Measurements from ENCODE around the gene IL37. TPM values are rescaled to one million over a fixed set of nuclear protein-coding genes. Genes with fewer than 3 reads are reported as not detected.

IL37 gene
- total RNA-seq, 1 donor from 2014 or later, result not detected

GRCh38 chr2:112918256-112918655 is 7.3 kb downstream of the IL37 start:
- peaks cover 3% of the 10 kb centered on the region for H3K27me3 ChIP-seq (ENCODE audit: insufficient read depth, low read length)
- H2AFZ ChIP-seq (ENCODE audit: low read depth, low read length), result no peak overlapping the region
- Mint-ChIP-seq H3K27ac (ENCODE audit: unreplicated experiment) (no peak overlapping the region), H3K36me3 (ENCODE audit: low read depth, unreplicated experiment) (no peaks in the 10 kb centered on the region), H3K27me3 (ENCODE audit: low read depth, unreplicated experiment) (peaks cover 37% of the 10 kb centered on the region), H3K9me3 (ENCODE audit: unreplicated experiment) (peaks cover 6% of the 10 kb centered on the region), H3K4me3 (ENCODE audit: unreplicated experiment) (no peak overlapping the region), H3K4me1 (ENCODE audit: low read depth, unreplicated experiment) (no peaks in the 10 kb centered on the region)
- H4K20me1 ChIP-seq (ENCODE audit: insufficient read depth, low read length), result no peaks in the 10 kb centered on the region
- peaks cover 5% of the 10 kb centered on the region for H3K4me1 ChIP-seq (ENCODE audit: insufficient read depth, low read length)
- no peak overlapping the region for H3K27ac ChIP-seq (ENCODE audit: low read depth, low read length)
- no peak for FAIRE-seq
- H3K4me3 ChIP-seq (ENCODE audit: insufficient read depth, low read depth, low read length), result no peak overlapping the region
- DNase-seq (ENCODE audit: low read depth), result no peak
- H3K4me2 ChIP-seq (ENCODE audit: low read length), result no peak overlapping the region
- H3K9ac ChIP-seq (ENCODE audit: low read length), result no peak overlapping the region
- no peaks in the 10 kb centered on the region for H3K79me2 ChIP-seq (ENCODE audit: insufficient read depth, low read length)
- no peaks in the 10 kb centered on the region for H3K9me3 ChIP-seq (ENCODE audit: insufficient read depth, low read depth, low read length)
- TF ChIP-seq EZH2 (IDR thresholded peaks at IDR 0.05; ENCODE audit: insufficient read depth, low read length) (no peak), CTCF (IDR thresholded peaks at IDR 0.05; ENCODE audit: insufficient read depth, low read depth, low read length) (no peak)
- no peaks in the 10 kb centered on the region for H3K36me3 ChIP-seq (ENCODE audit: insufficient read depth, low read length)

- no peak for FAIRE-seq
Measured at GRCh38 chr2:112919086-112919485, 8.1 kb downstream of the IL37 start.

More at GRCh38 chr2:112919086-112919485, 8.1 kb downstream of the IL37 start:
- Histone ChIP-seq H3K4me2 (ENCODE audit: low read length) (no peak overlapping the region), H3K36me3 (ENCODE audit: insufficient read depth, low read length) (no peaks in the 10 kb centered on the region), H3K4me3 (ENCODE audit: insufficient read depth, low read depth, low read length) (no peak overlapping the region), H3K27me3 (ENCODE audit: insufficient read depth, low read length) (peaks cover 3% of the 10 kb centered on the region), H4K20me1 (ENCODE audit: insufficient read depth, low read length) (no peaks in the 10 kb centered on the region), H3K79me2 (ENCODE audit: insufficient read depth, low read length) (no peaks in the 10 kb centered on the region), H3K27ac (ENCODE audit: low read depth, low read length) (no peak overlapping the region), H3K9me3 (ENCODE audit: insufficient read depth, low read depth, low read length) (no peaks in the 10 kb centered on the region), H3K4me1 (ENCODE audit: insufficient read depth, low read length) (peaks cover 5% of the 10 kb centered on the region), H3K9ac (ENCODE audit: low read length) (no peak overlapping the region), H2AFZ (ENCODE audit: low read depth, low read length) (no peak overlapping the region)
- Mint-ChIP-seq H3K27me3 (ENCODE audit: low read depth, unreplicated experiment) (peaks cover 32% of the 10 kb centered on the region), H3K36me3 (ENCODE audit: low read depth, unreplicated experiment) (no peaks in the 10 kb centered on the region), H3K4me1 (ENCODE audit: low read depth, unreplicated experiment) (no peaks in the 10 kb centered on the region), H3K27ac (ENCODE audit: unreplicated experiment) (no peak overlapping the region), H3K4me3 (ENCODE audit: unreplicated experiment) (no peak overlapping the region), H3K9me3 (ENCODE audit: unreplicated experiment) (peaks cover 6% of the 10 kb centered on the region)
- no peak for TF ChIP-seq CTCF (IDR thresholded peaks at IDR 0.05; ENCODE audit: insufficient read depth, low read depth, low read length)
- no peak for TF ChIP-seq EZH2 (IDR thresholded peaks at IDR 0.05; ENCODE audit: insufficient read depth, low read length)
- DNase-seq (ENCODE audit: low read depth), result no peak
